NB4 (cell line): ENCODE results near the gene UGT2B7.

ENCODE experiments used
- MYC ChIP-seq: IDR thresholded peaks from 2 replicates; pipeline ENCODE4 v1.6.1; 2011; ENCODE audit warnings: low read depth, low read length
- POLR2A ChIP-seq: IDR thresholded peaks from 2 replicates; pipeline ENCODE4 v1.6.1; 2011; ENCODE audit warnings: mild to moderate bottlenecking; ENCODE audit not compliant: insufficient read length; ENCODE audit errors: extremely low read depth
- TF ChIP-seq, protein P1 (sequence below): IDR thresholded peaks from one replicate; pipeline ENCODE4 v1.5.1; 2012; ENCODE audit warnings: low read depth, low read length
- TF ChIP-seq, protein P2 (sequence below): IDR thresholded peaks from 2 replicates; pipeline ENCODE4 v1.6.1; 2011; ENCODE audit warnings: low read depth, low read length

DNA sequence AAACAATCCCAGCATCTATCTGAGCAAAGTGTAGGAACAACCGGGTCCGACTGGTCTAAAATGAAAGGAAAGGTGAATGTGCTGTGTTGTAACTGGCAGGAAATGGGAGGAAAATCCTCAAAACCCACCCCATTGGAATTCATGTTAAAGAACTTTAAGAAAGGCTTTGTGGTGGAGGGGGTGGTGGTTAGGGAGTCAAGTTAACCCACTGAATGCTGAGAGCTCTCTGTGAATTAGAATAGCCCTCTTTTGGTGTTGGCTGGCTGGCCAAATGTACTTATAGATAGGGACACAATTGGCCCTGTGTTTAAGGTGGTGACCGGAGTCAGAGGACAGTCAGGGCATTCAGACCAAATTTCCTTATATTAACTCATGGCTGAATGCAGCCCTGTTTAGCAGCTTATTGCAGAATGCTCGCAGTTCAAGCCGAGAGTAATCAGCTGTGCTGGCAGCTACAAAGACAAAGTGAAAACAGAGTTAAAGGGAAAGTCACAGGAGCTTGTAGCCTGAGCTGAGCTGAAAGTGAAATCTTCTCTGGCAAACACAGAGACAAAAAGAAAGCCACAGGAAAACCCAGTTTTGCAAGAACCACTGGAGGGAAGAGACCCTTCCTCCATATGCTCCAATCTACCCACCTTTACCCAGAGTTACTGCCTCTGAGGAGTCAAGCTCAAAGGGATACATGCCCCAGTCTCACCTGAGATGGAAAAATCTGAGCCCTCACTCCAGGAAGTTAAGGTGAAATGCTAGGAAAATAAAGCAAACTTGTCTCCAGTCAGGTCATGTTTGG lies 38.5 kb upstream of the UGT2B7 start:
- TF ChIP-seq, protein P1, sequence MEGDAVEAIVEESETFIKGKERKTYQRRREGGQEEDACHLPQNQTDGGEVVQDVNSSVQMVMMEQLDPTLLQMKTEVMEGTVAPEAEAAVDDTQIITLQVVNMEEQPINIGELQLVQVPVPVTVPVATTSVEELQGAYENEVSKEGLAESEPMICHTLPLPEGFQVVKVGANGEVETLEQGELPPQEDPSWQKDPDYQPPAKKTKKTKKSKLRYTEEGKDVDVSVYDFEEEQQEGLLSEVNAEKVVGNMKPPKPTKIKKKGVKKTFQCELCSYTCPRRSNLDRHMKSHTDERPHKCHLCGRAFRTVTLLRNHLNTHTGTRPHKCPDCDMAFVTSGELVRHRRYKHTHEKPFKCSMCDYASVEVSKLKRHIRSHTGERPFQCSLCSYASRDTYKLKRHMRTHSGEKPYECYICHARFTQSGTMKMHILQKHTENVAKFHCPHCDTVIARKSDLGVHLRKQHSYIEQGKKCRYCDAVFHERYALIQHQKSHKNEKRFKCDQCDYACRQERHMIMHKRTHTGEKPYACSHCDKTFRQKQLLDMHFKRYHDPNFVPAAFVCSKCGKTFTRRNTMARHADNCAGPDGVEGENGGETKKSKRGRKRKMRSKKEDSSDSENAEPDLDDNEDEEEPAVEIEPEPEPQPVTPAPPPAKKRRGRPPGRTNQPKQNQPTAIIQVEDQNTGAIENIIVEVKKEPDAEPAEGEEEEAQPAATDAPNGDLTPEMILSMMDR = no peak
- TF ChIP-seq POLR2A (no peak), MYC (no peak)
- TF ChIP-seq, protein P2, sequence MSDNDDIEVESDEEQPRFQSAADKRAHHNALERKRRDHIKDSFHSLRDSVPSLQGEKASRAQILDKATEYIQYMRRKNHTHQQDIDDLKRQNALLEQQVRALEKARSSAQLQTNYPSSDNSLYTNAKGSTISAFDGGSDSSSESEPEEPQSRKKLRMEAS = no peak
